ENCODE measurements around the gene EXOC4.

The EXOC4 gene

DNA sequence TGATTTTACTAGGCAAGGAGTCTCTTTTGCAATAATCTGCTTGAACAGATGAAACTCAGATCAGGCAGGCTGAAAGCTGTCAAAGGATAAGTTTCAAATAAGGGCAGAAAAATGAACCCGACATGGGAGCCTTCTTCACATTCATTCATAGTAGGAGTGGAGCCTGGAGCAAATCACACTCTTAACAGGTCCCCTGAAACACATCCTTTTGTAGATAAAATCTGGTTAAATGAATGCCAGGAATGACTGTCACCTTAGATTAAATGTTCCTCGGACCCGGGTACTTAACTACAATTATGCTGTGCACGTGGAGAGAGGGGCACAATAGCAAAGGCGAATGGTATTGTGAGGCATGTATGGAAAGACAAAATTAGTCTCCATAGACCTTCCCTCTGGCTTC is 529.6 kb downstream of the EXOC4 start:
- Histone ChIP-seq H3K36me3 (ENCODE audit: insufficient read depth, low read length) (peaks cover 10% of the 10 kb centered on the region), H3K4me3 (ENCODE audit: low read depth, low read length, poor library complexity, severe bottlenecking) (no peak overlapping the region), H3K9ac (ENCODE audit: low read length) (no peak overlapping the region), H3F3A (ENCODE audit: insufficient read depth, low read length) (no peaks in the 10 kb centered on the region), H4K20me1 (ENCODE audit: insufficient read depth, low read length) (no peaks in the 10 kb centered on the region), H3K9me3 (ENCODE audit: low read length) (peaks cover 8% of the 10 kb centered on the region), H2AFZ (ENCODE audit: low read length) (no peak overlapping the region), H3K9me2 (ENCODE audit: low read depth, low read length) (no peaks in the 10 kb centered on the region), H3K79me2 (ENCODE audit: insufficient read depth, low read length) (no peaks in the 10 kb centered on the region), H3K4me2 (ENCODE audit: low read length) (no peak overlapping the region), H3K4me1 (ENCODE audit: insufficient read depth, low read length, severe bottlenecking) (no peaks in the 10 kb centered on the region), H3K27me3 (ENCODE audit: insufficient read depth, low read length) (no peaks in the 10 kb centered on the region), H3K27ac (ENCODE audit: low read depth, low read length, poor library complexity, severe bottlenecking) (no peak overlapping the region)
- TF ChIP-seq, protein P1, sequence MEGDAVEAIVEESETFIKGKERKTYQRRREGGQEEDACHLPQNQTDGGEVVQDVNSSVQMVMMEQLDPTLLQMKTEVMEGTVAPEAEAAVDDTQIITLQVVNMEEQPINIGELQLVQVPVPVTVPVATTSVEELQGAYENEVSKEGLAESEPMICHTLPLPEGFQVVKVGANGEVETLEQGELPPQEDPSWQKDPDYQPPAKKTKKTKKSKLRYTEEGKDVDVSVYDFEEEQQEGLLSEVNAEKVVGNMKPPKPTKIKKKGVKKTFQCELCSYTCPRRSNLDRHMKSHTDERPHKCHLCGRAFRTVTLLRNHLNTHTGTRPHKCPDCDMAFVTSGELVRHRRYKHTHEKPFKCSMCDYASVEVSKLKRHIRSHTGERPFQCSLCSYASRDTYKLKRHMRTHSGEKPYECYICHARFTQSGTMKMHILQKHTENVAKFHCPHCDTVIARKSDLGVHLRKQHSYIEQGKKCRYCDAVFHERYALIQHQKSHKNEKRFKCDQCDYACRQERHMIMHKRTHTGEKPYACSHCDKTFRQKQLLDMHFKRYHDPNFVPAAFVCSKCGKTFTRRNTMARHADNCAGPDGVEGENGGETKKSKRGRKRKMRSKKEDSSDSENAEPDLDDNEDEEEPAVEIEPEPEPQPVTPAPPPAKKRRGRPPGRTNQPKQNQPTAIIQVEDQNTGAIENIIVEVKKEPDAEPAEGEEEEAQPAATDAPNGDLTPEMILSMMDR (IDR thresholded peaks at IDR 0.05; ENCODE audit: low read length), result no peak
- TF ChIP-seq EZH2 (IDR thresholded peaks at IDR 0.05; ENCODE audit: borderline replicate concordance, low read length), result no peak

GRCh38 chr7:133783276-133783675 is 530.4 kb downstream of the EXOC4 start:
- no peaks in the 10 kb centered on the region for H3K79me2 ChIP-seq (ENCODE audit: insufficient read depth, low read length)
- no peaks in the 10 kb centered on the region for H3F3A ChIP-seq (ENCODE audit: insufficient read depth, low read length)
- H3K4me3 ChIP-seq (ENCODE audit: low read depth, low read length, poor library complexity, severe bottlenecking), result no peak overlapping the region
- no peak overlapping the region for H3K9ac ChIP-seq (ENCODE audit: low read length)
- H3K27ac ChIP-seq (ENCODE audit: low read depth, low read length, poor library complexity, severe bottlenecking), result no peak overlapping the region
- no peaks in the 10 kb centered on the region for H4K20me1 ChIP-seq (ENCODE audit: insufficient read depth, low read length)
- H3K9me3 ChIP-seq (ENCODE audit: low read length), result peaks cover 8% of the 10 kb centered on the region
- no peaks in the 10 kb centered on the region for H3K4me1 ChIP-seq (ENCODE audit: insufficient read depth, low read length, severe bottlenecking)
- TF ChIP-seq, protein P1 (IDR thresholded peaks at IDR 0.05; ENCODE audit: low read length), result no peak
- TF ChIP-seq EZH2 (IDR thresholded peaks at IDR 0.05; ENCODE audit: borderline replicate concordance, low read length), result no peak
- no peaks in the 10 kb centered on the region for H3K9me2 ChIP-seq (ENCODE audit: low read depth, low read length)
- no peaks in the 10 kb centered on the region for H3K27me3 ChIP-seq (ENCODE audit: insufficient read depth, low read length)
- no peak overlapping the region for H3K4me2 ChIP-seq (ENCODE audit: low read length)
- peaks cover 10% of the 10 kb centered on the region for H3K36me3 ChIP-seq (ENCODE audit: insufficient read depth, low read length)
- no peak overlapping the region for H2AFZ ChIP-seq (ENCODE audit: low read length)

DNA sequence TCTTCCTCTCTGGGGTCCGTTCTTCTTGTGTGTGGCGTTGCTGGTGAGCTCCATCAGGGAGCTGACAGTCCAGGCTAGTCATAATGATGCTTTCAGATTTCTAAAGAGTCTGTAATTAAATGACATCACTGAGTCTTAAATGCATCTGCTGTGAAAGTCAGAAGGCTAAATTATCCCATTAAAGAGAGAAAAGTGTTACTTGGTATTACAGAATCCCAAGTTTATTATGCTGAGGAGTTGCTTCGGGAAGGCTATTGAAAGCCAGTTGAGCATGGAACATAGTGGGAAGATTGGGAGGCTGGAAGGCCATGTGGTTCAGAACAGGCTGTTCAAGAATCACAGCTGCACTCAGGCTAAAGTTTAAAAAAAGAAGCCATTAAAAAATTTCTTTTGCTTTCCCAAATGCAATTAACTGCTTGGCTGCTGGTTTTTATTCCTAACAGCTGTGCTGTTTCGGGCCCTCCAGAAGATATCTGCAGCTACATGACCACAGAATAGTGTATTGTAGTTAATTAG is 531.7 kb downstream of the EXOC4 start:
- Histone ChIP-seq H3K9me3 (ENCODE audit: low read length) (no peaks in the 10 kb centered on the region), H3K4me1 (ENCODE audit: insufficient read depth, low read length, severe bottlenecking) (no peaks in the 10 kb centered on the region), H3K27ac (ENCODE audit: low read depth, low read length, poor library complexity, severe bottlenecking) (no peak overlapping the region), H3F3A (ENCODE audit: insufficient read depth, low read length) (no peaks in the 10 kb centered on the region), H4K20me1 (ENCODE audit: insufficient read depth, low read length) (no peaks in the 10 kb centered on the region), H3K9ac (ENCODE audit: low read length) (no peak overlapping the region), H3K4me2 (ENCODE audit: low read length) (no peak overlapping the region), H3K79me2 (ENCODE audit: insufficient read depth, low read length) (no peaks in the 10 kb centered on the region), H3K27me3 (ENCODE audit: insufficient read depth, low read length) (no peaks in the 10 kb centered on the region), H3K4me3 (ENCODE audit: low read depth, low read length, poor library complexity, severe bottlenecking) (no peak overlapping the region), H3K36me3 (ENCODE audit: insufficient read depth, low read length) (no peaks in the 10 kb centered on the region), H2AFZ (ENCODE audit: low read length) (no peak overlapping the region), H3K9me2 (ENCODE audit: low read depth, low read length) (no peaks in the 10 kb centered on the region)
- TF ChIP-seq, protein P1 (IDR thresholded peaks at IDR 0.05; ENCODE audit: low read length), result no peak
- TF ChIP-seq EZH2 (IDR thresholded peaks at IDR 0.05; ENCODE audit: borderline replicate concordance, low read length), result no peak

All from OCI-LY1 (cell line).